Fibroblast of villous mesenchyme (primary cell): ENCODE data around the gene SRC. TPM values are rescaled to one million over a fixed set of nuclear protein-coding genes. Genes with fewer than 3 reads are reported as not detected.
A peak's percentile ranks its signal among the peaks of the same experiment; 100 is the strongest.

Experiments used
- DNase-seq: peaks from one replicate; pipeline ENCODE4 v3.0.0-alpha.2; 2010; ENCODE audit warnings: low read depth
- H3K4me3 ChIP-seq: 2 replicates; pipeline ENCODE4 v1.5.1; 2011; ENCODE audit warnings: low read depth, mild to moderate bottlenecking, low read length
- total RNA-seq: library from RNA; depleted of rRNA; stranded (reverse); fragments of >200 nt; gene quantifications from 2 replicates; pipeline ENCODE4 v1.2.3, GENCODE V29; 2012
- TF ChIP-seq, protein P1 (sequence below): IDR thresholded peaks from 2 replicates; pipeline ENCODE4 v1.5.1; 2012; ENCODE audit warnings: low read depth, mild to moderate bottlenecking, low read length; ENCODE audit not compliant: insufficient read depth

Gene SRC
- total RNA-seq, 1 donor = 20.3 TPM

DNA sequence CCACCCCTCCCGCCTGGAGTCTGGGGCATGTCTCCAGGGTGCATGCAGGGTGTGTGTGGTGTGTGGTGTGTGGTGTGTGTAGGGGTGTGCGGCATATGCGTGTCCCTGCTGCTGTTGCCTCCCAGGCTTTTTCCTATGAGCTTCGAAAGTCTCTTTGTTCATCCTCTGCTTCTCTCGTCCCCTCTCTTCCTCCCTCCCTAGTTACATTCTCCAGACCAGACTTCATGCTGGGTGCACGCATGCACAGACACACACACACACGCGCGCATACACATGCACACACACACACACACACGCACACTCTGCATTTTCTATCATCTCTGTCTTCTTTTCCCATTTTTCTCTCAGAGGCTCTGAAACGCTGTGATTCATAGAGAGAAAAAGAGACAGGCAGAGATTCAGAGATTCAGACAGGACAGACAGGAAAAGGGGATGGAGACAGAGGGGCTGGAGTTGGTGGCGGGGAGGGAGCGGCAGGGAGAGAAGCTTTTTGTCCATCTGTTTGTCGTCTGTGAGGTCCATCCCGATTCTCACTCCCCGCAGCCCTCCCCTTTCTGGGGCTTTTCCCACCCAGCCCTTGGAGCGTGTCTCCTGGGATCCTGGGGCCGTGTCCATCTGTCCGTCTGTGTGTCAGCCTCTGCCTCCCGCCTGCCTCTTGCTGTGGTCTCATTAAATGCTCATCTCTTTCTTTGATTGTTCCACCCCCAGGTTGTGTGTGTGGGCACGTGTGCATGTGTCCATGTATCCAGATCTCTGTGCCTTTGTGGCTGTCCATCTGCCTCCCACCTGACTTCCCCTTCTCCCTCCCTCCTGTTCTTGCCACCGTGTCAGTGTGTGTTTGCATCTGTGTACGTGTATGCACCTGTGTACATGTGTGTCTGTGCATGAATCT is 62.6 kb downstream of the SRC start:
- TF ChIP-seq, protein P1, sequence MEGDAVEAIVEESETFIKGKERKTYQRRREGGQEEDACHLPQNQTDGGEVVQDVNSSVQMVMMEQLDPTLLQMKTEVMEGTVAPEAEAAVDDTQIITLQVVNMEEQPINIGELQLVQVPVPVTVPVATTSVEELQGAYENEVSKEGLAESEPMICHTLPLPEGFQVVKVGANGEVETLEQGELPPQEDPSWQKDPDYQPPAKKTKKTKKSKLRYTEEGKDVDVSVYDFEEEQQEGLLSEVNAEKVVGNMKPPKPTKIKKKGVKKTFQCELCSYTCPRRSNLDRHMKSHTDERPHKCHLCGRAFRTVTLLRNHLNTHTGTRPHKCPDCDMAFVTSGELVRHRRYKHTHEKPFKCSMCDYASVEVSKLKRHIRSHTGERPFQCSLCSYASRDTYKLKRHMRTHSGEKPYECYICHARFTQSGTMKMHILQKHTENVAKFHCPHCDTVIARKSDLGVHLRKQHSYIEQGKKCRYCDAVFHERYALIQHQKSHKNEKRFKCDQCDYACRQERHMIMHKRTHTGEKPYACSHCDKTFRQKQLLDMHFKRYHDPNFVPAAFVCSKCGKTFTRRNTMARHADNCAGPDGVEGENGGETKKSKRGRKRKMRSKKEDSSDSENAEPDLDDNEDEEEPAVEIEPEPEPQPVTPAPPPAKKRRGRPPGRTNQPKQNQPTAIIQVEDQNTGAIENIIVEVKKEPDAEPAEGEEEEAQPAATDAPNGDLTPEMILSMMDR = no peak
- no peak for DNase-seq
- no peak overlapping the region for H3K4me3 ChIP-seq

DNA sequence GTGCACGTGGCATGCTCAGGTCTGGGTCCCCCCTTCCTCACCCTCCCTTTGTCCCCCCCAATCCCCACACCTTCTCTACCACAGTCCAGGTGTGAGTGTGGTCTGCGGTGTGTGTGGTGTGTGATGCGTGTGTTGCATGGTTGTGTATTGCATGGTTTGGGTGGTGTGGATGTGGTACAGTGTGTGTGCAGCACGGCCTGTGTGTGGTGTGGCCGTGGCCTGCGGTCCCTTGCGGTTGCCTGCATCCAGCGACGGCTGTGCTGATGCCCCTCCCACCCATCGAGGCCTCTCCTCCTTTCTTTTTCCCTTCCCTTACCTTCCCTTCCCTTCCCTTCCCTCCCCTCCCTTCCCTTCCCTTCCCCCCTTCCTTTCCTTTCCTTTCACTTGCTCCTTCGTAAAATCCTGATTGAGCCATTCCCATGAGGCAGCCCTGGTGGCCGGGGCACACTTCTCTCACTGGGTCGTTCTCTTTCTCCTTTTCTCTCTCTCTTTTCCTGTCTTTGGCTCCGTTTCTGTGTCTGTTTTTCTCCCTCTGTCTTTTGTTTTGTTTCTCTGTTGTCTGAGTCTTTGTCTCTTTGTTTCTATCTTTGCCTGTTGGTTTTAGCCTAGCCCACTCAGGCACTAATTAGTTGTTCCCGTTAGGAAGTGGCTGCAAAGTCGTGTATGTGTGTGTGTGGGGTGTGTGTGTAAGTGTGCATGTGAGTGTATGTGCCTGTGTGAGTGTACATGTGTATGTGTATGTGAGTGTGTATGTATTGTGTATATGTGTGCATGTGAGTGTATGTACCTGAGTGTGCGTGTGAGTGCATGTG is 65.7 kb downstream of the SRC start:
- DNase-seq = peak; percentile 19
- peak overlapping the region; percentile 54 for H3K4me3 ChIP-seq
- TF ChIP-seq, protein P1 = no peak

DNA sequence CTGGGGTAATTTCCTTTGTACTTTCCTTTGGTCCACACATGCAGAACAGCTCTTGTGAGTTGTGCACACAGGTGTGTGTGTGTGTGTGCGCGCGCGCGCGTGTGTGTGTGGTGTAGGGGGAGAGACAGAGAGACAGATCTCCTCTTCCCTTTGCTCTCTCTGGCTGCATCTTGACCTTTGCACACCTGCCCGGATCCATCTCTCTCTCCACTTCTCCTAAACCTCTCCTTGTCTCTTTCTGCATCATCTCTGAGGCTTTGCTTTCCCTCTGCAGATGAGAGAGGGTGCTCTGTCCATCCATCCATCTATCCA is 67.0 kb downstream of the SRC start:
- no peak overlapping the region for H3K4me3 ChIP-seq
- TF ChIP-seq, protein P1 = no peak
- DNase-seq = no peak

DNA sequence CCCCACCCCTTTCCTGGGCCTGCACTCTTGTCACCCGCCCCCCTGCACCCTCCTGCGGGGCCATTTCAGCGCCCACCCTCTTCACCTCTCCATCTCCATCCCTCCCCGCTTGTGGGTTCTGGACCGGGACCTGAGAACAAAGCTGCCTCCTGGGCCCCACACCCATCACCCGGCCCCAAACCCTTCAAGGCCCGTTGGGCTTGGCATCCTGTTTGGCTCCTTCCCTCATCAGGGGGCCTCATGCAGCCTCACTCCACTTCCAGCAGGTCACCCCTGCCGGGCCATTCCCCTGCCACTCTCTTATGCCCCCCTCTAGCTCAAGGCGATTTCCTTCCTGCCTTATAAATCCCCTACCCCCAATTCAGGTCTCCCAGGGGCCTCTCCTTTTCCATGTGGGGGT is 67.4 kb downstream of the SRC start:
- TF ChIP-seq, protein P1 = no peak
- no peak overlapping the region for H3K4me3 ChIP-seq
- no peak for DNase-seq

DNA sequence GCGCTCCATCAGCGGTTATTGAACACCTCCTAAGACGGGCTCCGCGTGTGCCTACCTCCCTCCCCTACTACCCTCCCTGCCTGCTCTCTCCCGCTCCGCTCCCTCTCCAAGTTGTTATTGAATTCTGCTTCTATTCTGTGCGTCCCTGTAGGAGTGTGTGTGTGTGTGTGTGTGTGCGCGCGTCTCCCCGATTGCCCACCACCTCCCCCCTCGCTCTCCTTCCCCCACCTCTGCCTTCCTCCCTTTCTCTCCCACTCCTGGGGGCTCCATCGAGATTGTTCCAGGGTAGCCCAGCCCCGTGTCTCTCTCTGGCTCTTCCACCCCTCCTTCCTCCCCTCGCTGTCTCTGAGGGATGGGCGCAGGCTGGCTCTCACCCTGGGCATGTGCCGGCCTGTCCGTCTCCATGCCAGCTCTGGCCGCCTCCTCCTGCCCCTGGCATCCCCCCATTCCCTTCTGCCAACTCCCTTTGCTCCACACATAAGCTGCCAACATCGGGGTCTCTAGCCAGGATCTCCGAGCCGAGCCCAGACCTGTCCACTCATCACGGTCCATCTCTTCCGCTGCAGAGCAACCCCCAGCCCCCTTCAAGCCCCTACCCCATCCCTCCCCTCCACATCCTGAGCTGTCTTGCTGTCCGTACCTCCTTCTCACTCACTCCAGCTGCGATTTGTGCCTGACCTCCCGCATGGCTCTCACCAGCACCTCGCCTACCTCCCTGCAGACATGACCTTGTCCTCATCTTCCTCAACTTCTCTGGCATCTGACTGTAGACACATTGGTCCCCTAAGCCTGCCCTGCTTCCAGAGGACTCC is 68.5 kb downstream of the SRC start:
- TF ChIP-seq, protein P1 = no peak
- no peak for DNase-seq
- no peak overlapping the region for H3K4me3 ChIP-seq
